ENCODE data around the gene C11orf42.

Gene C11orf42

GRCh38 chr11:6210274-6210955 lies 5.1 kb downstream of the C11orf42 start:
- Histone ChIP-seq H2AFZ (ENCODE audit: low read depth, low read length) (no peak overlapping the region), H3K9ac (ENCODE audit: low read depth, low read length) (no peak overlapping the region), H3K4me1 (ENCODE audit: insufficient read depth, low read length) (no peaks in the 10 kb centered on the region), H3K9me3 (ENCODE audit: insufficient read depth, low read length, severe bottlenecking) (no peaks in the 10 kb centered on the region), H4K20me1 (ENCODE audit: insufficient read depth, low read length) (0 out of 2 replicates have a peak, but pooled peaks cover 3% of the 10 kb centered on the region), H3K79me2 (ENCODE audit: insufficient read depth, low read length) (no peaks in the 10 kb centered on the region), H3K36me3 (ENCODE audit: insufficient read depth, low read length) (peaks cover 51% of the 10 kb centered on the region), H3K27ac (ENCODE audit: low read length) (no peak overlapping the region), H3K27me3 (ENCODE audit: insufficient read depth, low read length, poor library complexity) (no peaks in the 10 kb centered on the region), H3K4me3 (ENCODE audit: low read depth in 1 of 2, low read length in 2 of 2) (no peak overlapping the region), H3K4me2 (ENCODE audit: insufficient read depth, low read length) (no peak overlapping the region)
- ATAC-seq (ENCODE audit: insufficient read depth, low read depth) (no peak), DNase-seq (no peak)
- TF ChIP-seq EZH2 (IDR thresholded peaks at IDR 0.05; ENCODE audit: borderline replicate concordance, low read depth, low read length, severe bottlenecking) (no peak), CTCF (IDR thresholded peaks at IDR 0.05; ENCODE audit: borderline replicate concordance, extremely low read depth, low read length, poor library complexity, severe bottlenecking) (no peak)

GRCh38 chr11:6214530-6214929 lies 9.2 kb downstream of the C11orf42 start:
- no peak for TF ChIP-seq EZH2 (IDR thresholded peaks at IDR 0.05; ENCODE audit: borderline replicate concordance, low read depth, low read length, severe bottlenecking)
- H4K20me1 ChIP-seq (ENCODE audit: insufficient read depth, low read length) = 0 out of 2 replicates have a peak, but pooled peaks cover under 1% of the 10 kb centered on the region
- H2AFZ ChIP-seq (ENCODE audit: low read depth, low read length) = no peak overlapping the region
- no peak overlapping the region for H3K4me3 ChIP-seq (ENCODE audit: low read depth in 1 of 2, low read length in 2 of 2)
- no peak overlapping the region for H3K4me2 ChIP-seq (ENCODE audit: insufficient read depth, low read length)
- no peaks in the 10 kb centered on the region for H3K27me3 ChIP-seq (ENCODE audit: insufficient read depth, low read length, poor library complexity)
- H3K9ac ChIP-seq (ENCODE audit: low read depth, low read length) = no peak overlapping the region
- no peaks in the 10 kb centered on the region for H3K4me1 ChIP-seq (ENCODE audit: insufficient read depth, low read length)
- no peaks in the 10 kb centered on the region for H3K79me2 ChIP-seq (ENCODE audit: insufficient read depth, low read length)
- H3K9me3 ChIP-seq (ENCODE audit: insufficient read depth, low read length, severe bottlenecking) = no peaks in the 10 kb centered on the region
- no peak overlapping the region for H3K27ac ChIP-seq (ENCODE audit: low read length)
- ATAC-seq (ENCODE audit: insufficient read depth, low read depth) = no peak
- peaks cover 78% of the 10 kb centered on the region for H3K36me3 ChIP-seq (ENCODE audit: insufficient read depth, low read length)
- no peak for DNase-seq

- Histone ChIP-seq H3K9me3 (ENCODE audit: insufficient read depth, low read length, severe bottlenecking) (no peaks in the 10 kb centered on the region), H3K9ac (ENCODE audit: low read depth, low read length) (no peak overlapping the region), H4K20me1 (ENCODE audit: insufficient read depth, low read length) (0 out of 2 replicates have a peak, but pooled peaks cover 2% of the 10 kb centered on the region), H3K4me1 (ENCODE audit: insufficient read depth, low read length) (no peaks in the 10 kb centered on the region), H3K27me3 (ENCODE audit: insufficient read depth, low read length, poor library complexity) (no peaks in the 10 kb centered on the region), H3K79me2 (ENCODE audit: insufficient read depth, low read length) (no peaks in the 10 kb centered on the region), H3K27ac (ENCODE audit: low read length) (no peak overlapping the region), H3K36me3 (ENCODE audit: insufficient read depth, low read length) (peaks cover 75% of the 10 kb centered on the region), H3K4me2 (ENCODE audit: insufficient read depth, low read length) (no peak overlapping the region), H3K4me3 (ENCODE audit: low read depth in 1 of 2, low read length in 2 of 2) (no peak overlapping the region), H2AFZ (ENCODE audit: low read depth, low read length) (no peak overlapping the region)
- TF ChIP-seq EZH2 (IDR thresholded peaks at IDR 0.05; ENCODE audit: borderline replicate concordance, low read depth, low read length, severe bottlenecking) = no peak
- no peak for DNase-seq
- no peak for ATAC-seq (ENCODE audit: insufficient read depth, low read depth)
These were observed 11.1 kb downstream of the C11orf42 start for GRCh38 chr11:6216501-6216900.

GRCh38 chr11:6217722-6218121 lies 12.4 kb downstream of the C11orf42 start:
- Histone ChIP-seq H3K4me1 (ENCODE audit: insufficient read depth, low read length) (no peaks in the 10 kb centered on the region), H3K79me2 (ENCODE audit: insufficient read depth, low read length) (no peaks in the 10 kb centered on the region), H3K9me3 (ENCODE audit: insufficient read depth, low read length, severe bottlenecking) (no peaks in the 10 kb centered on the region), H3K27ac (ENCODE audit: low read length) (no peak overlapping the region), H3K27me3 (ENCODE audit: insufficient read depth, low read length, poor library complexity) (no peaks in the 10 kb centered on the region), H3K36me3 (ENCODE audit: insufficient read depth, low read length) (peaks cover 77% of the 10 kb centered on the region), H3K9ac (ENCODE audit: low read depth, low read length) (no peak overlapping the region), H2AFZ (ENCODE audit: low read depth, low read length) (no peak overlapping the region), H3K4me2 (ENCODE audit: insufficient read depth, low read length) (no peak overlapping the region), H4K20me1 (ENCODE audit: insufficient read depth, low read length) (0 out of 2 replicates have a peak, but pooled peaks cover 2% of the 10 kb centered on the region), H3K4me3 (ENCODE audit: low read depth in 1 of 2, low read length in 2 of 2) (no peak overlapping the region)
- TF ChIP-seq CTCF (IDR thresholded peaks at IDR 0.05; ENCODE audit: borderline replicate concordance, extremely low read depth, low read length, poor library complexity, severe bottlenecking) (no peak), EZH2 (IDR thresholded peaks at IDR 0.05; ENCODE audit: borderline replicate concordance, low read depth, low read length, severe bottlenecking) (no peak)
- DNase-seq = no peak
- ATAC-seq (ENCODE audit: insufficient read depth, low read depth) = no peak

Data from DND-41 (cell line).